MM.1S (cell line): Measurements from ENCODE around the gene MAGI2.

Experiments
- EZH2 ChIP-seq: fragments of 300-600 bp; sonication (generic); optimal IDR thresholded peaks from 2 replicates; pipeline ENCODE3; 2017; ENCODE audit warnings: low read depth, mild to moderate bottlenecking, antibody characterized with exemption, low read length, mixed read lengths
- EZH2phosphoT487 ChIP-seq: fragments of 300-600 bp; sonication (generic); IDR thresholded peaks from 2 replicates; pipeline ENCODE4 v1.6.1; 2018; ENCODE audit warnings: antibody characterized with exemption, low read length
- TF ChIP-seq, protein P1 (sequence below): fragments of 300-600 bp; sonication (generic); IDR thresholded peaks from 2 replicates; pipeline ENCODE4 v1.5.1; 2016; ENCODE audit warnings: antibody characterized with exemption, low read length, mixed read lengths

DNA sequence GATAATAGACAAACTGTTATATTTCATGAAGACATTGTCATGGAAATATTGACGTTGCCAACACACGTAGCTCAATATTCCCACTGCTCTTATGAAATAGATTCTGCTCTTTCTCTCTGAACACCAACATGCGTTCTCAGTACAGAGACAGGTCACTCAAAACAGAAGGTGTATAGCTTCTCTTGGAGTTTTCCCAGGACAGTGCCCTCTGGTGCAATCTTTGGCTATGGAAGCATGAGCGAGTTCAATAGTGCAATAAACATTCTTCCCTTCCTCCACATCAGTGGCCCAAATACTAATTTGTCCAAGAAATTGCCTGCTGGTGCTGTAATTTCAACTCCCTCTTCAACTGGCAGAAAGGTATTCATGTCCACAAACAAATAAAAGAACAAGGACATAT lies 145.3 kb downstream of the MAGI2 start:
- TF ChIP-seq, protein P1, sequence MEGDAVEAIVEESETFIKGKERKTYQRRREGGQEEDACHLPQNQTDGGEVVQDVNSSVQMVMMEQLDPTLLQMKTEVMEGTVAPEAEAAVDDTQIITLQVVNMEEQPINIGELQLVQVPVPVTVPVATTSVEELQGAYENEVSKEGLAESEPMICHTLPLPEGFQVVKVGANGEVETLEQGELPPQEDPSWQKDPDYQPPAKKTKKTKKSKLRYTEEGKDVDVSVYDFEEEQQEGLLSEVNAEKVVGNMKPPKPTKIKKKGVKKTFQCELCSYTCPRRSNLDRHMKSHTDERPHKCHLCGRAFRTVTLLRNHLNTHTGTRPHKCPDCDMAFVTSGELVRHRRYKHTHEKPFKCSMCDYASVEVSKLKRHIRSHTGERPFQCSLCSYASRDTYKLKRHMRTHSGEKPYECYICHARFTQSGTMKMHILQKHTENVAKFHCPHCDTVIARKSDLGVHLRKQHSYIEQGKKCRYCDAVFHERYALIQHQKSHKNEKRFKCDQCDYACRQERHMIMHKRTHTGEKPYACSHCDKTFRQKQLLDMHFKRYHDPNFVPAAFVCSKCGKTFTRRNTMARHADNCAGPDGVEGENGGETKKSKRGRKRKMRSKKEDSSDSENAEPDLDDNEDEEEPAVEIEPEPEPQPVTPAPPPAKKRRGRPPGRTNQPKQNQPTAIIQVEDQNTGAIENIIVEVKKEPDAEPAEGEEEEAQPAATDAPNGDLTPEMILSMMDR: no peak
- no peak for TF ChIP-seq EZH2
- no peak for TF ChIP-seq EZH2phosphoT487
